ENCODE measurements around the gene PCDHB1.

- no peak for TF ChIP-seq POLR2A (IDR thresholded peaks at IDR 0.05; ENCODE audit: low read depth, low read length)
- TF ChIP-seq TAF1 (IDR thresholded peaks at IDR 0.05; ENCODE audit: borderline replicate concordance, low read depth, low read length): no peak
Observed at GRCh38 chr5:141094481-141095262, 43.5 kb downstream of the PCDHB1 start, which contains the start of gene PCDHB2.

Data from GM12892 (cell line).